ENCODE data around the gene NRXN3. TPM values are rescaled to one million over a fixed set of nuclear protein-coding genes. Genes with fewer than 3 reads are reported as not detected.
A peak's percentile ranks its signal among the peaks of the same experiment; 100 is the strongest.

Gene NRXN3
- polyA plus RNA-seq, 1 of the 3 experiments (the other 2 are of a cell fraction): 1.6 TPM

DNA sequence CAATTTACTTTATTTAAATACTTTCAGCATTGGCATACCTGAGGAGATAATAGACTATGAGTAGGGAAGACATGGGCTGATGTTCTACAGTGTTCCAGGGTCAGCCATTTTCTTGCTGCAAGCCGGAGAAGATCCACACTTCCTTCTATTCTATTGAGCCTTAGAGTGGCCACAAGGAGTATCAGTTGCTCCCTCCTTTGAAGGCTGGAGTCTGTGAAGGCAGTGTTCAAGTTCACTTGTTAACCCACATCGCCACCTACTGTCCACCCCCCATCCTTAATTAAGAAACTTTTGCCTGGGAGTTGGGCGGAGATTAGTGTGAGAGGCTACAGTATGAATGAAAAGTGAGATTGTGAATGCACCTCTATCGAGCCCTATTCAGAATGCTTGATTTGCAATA lies 666.6 kb downstream of the NRXN3 start:
- no peak overlapping the region; a peak in 1 of 4 replicates for H3K4me3 ChIP-seq (ENCODE audit: low read depth in 2 of 2, low read length in 1 of 2)
- H3K9ac ChIP-seq: no peak overlapping the region
- H3K9me2 ChIP-seq: no peaks in the 10 kb centered on the region
- no peaks in the 10 kb centered on the region for H3K36me3 ChIP-seq (replicated peaks in 1 of 2; ENCODE audit: control insufficient read depth in 1 of 2, insufficient read depth in 2 of 2, low read length in 1 of 2)
- no peaks in the 10 kb centered on the region; the same call in 1 of the 2 replicates for H3K27me3 ChIP-seq (ENCODE audit: insufficient read depth)
- peaks cover 0 to 3% of the 10 kb centered on the region in 2 experiments; a peak in 2 of 4 replicates for H3K4me1 ChIP-seq (ENCODE audit: control insufficient read depth in 1 of 2, insufficient read depth in 2 of 2, low read depth in 1 of 2, low read length in 1 of 2)
- ChIA-PET POLR2A (no interaction called here), CTCF (no interaction called here)
- no peak for TF ChIP-seq FOXJ3 (CRISPR knock-in tag; IDR thresholded peaks at IDR 0.05)
- no peak for TF ChIP-seq YY1 (IDR thresholded peaks at IDR 0.05; ENCODE audit: low read depth)
- TF ChIP-seq RAD21 (IDR thresholded peaks at IDR 0.05; ENCODE audit: low read length): peak; percentile 71
- TF ChIP-seq ZBTB33 (IDR thresholded peaks at IDR 0.05; ENCODE audit: borderline replicate concordance, low read depth): no peak
- no peak for TF ChIP-seq TAF1 (IDR thresholded peaks at IDR 0.05; ENCODE audit: borderline replicate concordance, low read depth, low read length)
- TF ChIP-seq RFX5 (IDR thresholded peaks at IDR 0.05; ENCODE audit: low read length): no peak
- TF ChIP-seq CHD2 (IDR thresholded peaks at IDR 0.05; ENCODE audit: low read length, partially characterized antibody): no peak
- TF ChIP-seq REST (IDR thresholded peaks at IDR 0.05; ENCODE audit: low read depth, low read length): no peak
- TF ChIP-seq, protein P1, sequence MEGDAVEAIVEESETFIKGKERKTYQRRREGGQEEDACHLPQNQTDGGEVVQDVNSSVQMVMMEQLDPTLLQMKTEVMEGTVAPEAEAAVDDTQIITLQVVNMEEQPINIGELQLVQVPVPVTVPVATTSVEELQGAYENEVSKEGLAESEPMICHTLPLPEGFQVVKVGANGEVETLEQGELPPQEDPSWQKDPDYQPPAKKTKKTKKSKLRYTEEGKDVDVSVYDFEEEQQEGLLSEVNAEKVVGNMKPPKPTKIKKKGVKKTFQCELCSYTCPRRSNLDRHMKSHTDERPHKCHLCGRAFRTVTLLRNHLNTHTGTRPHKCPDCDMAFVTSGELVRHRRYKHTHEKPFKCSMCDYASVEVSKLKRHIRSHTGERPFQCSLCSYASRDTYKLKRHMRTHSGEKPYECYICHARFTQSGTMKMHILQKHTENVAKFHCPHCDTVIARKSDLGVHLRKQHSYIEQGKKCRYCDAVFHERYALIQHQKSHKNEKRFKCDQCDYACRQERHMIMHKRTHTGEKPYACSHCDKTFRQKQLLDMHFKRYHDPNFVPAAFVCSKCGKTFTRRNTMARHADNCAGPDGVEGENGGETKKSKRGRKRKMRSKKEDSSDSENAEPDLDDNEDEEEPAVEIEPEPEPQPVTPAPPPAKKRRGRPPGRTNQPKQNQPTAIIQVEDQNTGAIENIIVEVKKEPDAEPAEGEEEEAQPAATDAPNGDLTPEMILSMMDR (IDR thresholded peaks at IDR 0.05): peak; percentile 57
- TF ChIP-seq SMC3 (IDR thresholded peaks at IDR 0.05; ENCODE audit: low read depth, low read length): peak; percentile 33
- no peak for TF ChIP-seq NFIC (IDR thresholded peaks at IDR 0.05; ENCODE audit: borderline replicate concordance)
- no peak for TF ChIP-seq IRF3 (IDR thresholded peaks at IDR 0.05; ENCODE audit: low read depth, low read length)
- TF ChIP-seq ELF1 (IDR thresholded peaks at IDR 0.05): no peak
- TF ChIP-seq GABPA (IDR thresholded peaks at IDR 0.05; ENCODE audit: low read depth): no peak
- TF ChIP-seq, protein P2, sequence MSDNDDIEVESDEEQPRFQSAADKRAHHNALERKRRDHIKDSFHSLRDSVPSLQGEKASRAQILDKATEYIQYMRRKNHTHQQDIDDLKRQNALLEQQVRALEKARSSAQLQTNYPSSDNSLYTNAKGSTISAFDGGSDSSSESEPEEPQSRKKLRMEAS (IDR thresholded peaks at IDR 0.05; ENCODE audit: low read depth): no peak
- no peak for TF ChIP-seq MXI1 (IDR thresholded peaks at IDR 0.05; ENCODE audit: low read depth, low read length)
- no peak for TF ChIP-seq FOXM1 (IDR thresholded peaks at IDR 0.05; ENCODE audit: low read depth)
- no peak for TF ChIP-seq NRF1 (IDR thresholded peaks at IDR 0.05; ENCODE audit: low read depth, low read length)
- H3K27ac ChIP-seq (ENCODE audit: low read depth in 2 of 2, low read length in 1 of 2): no peak overlapping the region
- 21% methylated on average over 4 of the region's 4 CpGs for WGBS (ENCODE audit: low lambda C conversion rate)
- no peak overlapping the region for H3K4me2 ChIP-seq
- DNase-seq: peak; percentile 21
- H3K9me3 ChIP-seq: no peaks in the 10 kb centered on the region
- no peak overlapping the region for H2AFZ ChIP-seq (ENCODE audit: low read depth)
- no peaks in the 10 kb centered on the region for H3F3A ChIP-seq (replicated peaks; ENCODE audit: insufficient read depth)
- H4K20me1 ChIP-seq (ENCODE audit: insufficient read depth): no peaks in the 10 kb centered on the region
- no peaks in the 10 kb centered on the region for H3K79me2 ChIP-seq (ENCODE audit: insufficient read depth)

Data from SK-N-SH (cell line).